ENCODE results near the gene VAT1.

DNA sequence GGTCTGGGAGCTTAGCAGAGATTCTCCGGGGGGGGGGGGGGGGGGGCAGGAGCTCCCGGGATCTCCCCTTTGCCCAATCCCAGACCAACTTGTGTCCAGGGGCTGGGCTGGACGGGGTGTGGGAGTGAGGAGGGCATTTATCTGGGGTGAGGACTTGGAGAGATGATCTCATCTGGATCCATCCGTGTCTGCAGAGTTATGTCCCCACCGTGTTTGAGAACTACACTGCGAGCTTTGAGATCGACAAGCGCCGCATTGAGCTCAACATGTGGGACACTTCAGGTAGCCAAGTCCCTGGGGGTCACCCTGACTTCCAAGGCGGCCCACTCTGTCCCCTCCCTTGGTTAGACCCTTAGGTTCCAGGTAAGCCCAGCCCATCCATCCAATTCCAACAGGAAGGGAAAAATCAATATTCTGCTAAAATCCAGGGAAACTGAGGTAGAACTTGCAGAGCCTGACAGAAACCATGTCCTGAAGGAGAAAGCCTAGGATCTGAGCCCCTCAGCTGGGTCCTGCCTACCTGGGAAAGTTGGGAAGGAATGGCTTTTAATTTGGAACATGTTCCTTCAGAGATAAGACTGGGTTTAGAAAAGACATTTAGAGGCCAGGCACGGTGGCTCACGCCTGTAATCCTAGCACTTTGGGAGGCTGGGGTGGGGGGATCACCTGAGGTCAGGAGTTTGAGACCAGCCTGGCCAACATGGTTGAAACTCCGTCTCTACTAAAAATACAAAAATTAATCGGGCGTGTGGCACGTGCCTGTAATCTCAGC, 3.8 kb upstream of the VAT1 start:
- TF ChIP-seq, protein P1, sequence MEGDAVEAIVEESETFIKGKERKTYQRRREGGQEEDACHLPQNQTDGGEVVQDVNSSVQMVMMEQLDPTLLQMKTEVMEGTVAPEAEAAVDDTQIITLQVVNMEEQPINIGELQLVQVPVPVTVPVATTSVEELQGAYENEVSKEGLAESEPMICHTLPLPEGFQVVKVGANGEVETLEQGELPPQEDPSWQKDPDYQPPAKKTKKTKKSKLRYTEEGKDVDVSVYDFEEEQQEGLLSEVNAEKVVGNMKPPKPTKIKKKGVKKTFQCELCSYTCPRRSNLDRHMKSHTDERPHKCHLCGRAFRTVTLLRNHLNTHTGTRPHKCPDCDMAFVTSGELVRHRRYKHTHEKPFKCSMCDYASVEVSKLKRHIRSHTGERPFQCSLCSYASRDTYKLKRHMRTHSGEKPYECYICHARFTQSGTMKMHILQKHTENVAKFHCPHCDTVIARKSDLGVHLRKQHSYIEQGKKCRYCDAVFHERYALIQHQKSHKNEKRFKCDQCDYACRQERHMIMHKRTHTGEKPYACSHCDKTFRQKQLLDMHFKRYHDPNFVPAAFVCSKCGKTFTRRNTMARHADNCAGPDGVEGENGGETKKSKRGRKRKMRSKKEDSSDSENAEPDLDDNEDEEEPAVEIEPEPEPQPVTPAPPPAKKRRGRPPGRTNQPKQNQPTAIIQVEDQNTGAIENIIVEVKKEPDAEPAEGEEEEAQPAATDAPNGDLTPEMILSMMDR (IDR thresholded peaks at IDR 0.05; ENCODE audit: insufficient read depth, low read depth, low read length), result no peak
- TF ChIP-seq EZH2 (IDR thresholded peaks at IDR 0.05; ENCODE audit: insufficient read depth, low read length), result no peak

Measured in astrocyte (in vitro differentiated cells and primary cell).